ENCODE data around the gene BOC. TPM values are rescaled to one million over a fixed set of nuclear protein-coding genes. Genes with fewer than 3 reads are reported as not detected.

The BOC gene
- total and polyA plus RNA-seq, 8 donors = 6.0 to 34.8 (median 27.4) TPM

GRCh38 chr3:113250566-113250965, 39.2 kb downstream of the BOC start:
- no peaks in the 10 kb centered on the region for H3K27me3 ChIP-seq
- no peaks in the 10 kb centered on the region for H3K36me3 ChIP-seq
- H3K9me3 ChIP-seq = no peaks in the 10 kb centered on the region
- DNase-seq (no peak), ATAC-seq (no peak)
- no peak overlapping the region for H3K27ac ChIP-seq
- no peaks in the 10 kb centered on the region for H3K4me1 ChIP-seq
- TF ChIP-seq CTCF (IDR thresholded peaks at IDR 0.05) = no peak
- intact Hi-C loops (cut with DNase I) = no loop called here
- no peak overlapping the region for H3K4me3 ChIP-seq

- no peaks in the 10 kb centered on the region for H3K4me1 ChIP-seq
- no peaks in the 10 kb centered on the region for H3K36me3 ChIP-seq
- H3K27me3 ChIP-seq = no peaks in the 10 kb centered on the region
- no peak for TF ChIP-seq CTCF (IDR thresholded peaks at IDR 0.05)
- no peaks in the 10 kb centered on the region for H3K9me3 ChIP-seq
- DNase-seq = no peak
- intact Hi-C loops (cut with DNase I) = no loop called here
- ATAC-seq = no peak
- H3K4me3 ChIP-seq = no peak overlapping the region
- no peak overlapping the region for H3K27ac ChIP-seq
Observed at GRCh38 chr3:113251817-113252216, 40.5 kb downstream of the BOC start.

GRCh38 chr3:113252553-113252952, 41.2 kb downstream of the BOC start:
- H3K36me3 ChIP-seq = no peaks in the 10 kb centered on the region
- no peaks in the 10 kb centered on the region for H3K4me1 ChIP-seq
- DNase-seq (no peak), ATAC-seq (no peak)
- no peaks in the 10 kb centered on the region for H3K27me3 ChIP-seq
- H3K4me3 ChIP-seq = no peak overlapping the region
- intact Hi-C loops (cut with DNase I) = no loop called here
- no peak overlapping the region for H3K27ac ChIP-seq
- no peaks in the 10 kb centered on the region for H3K9me3 ChIP-seq
- no peak for TF ChIP-seq CTCF (IDR thresholded peaks at IDR 0.05)

GRCh38 chr3:113253702-113254101, 42.3 kb downstream of the BOC start:
- Histone ChIP-seq H3K4me3 (no peak overlapping the region), H3K36me3 (no peaks in the 10 kb centered on the region), H3K4me1 (no peaks in the 10 kb centered on the region), H3K27me3 (no peaks in the 10 kb centered on the region), H3K9me3 (no peaks in the 10 kb centered on the region), H3K27ac (no peak overlapping the region)
- DNase-seq (no peak), ATAC-seq (no peak)
- no peak for TF ChIP-seq CTCF (IDR thresholded peaks at IDR 0.05)
- intact Hi-C loops (cut with DNase I) = no loop called here

- ATAC-seq = peak; percentile 28
Observed at GRCh38 chr3:113254171-113254947, 43.0 kb downstream of the BOC start.

More at GRCh38 chr3:113254171-113254947, 43.0 kb downstream of the BOC start:
- Histone ChIP-seq H3K27me3 (no peaks in the 10 kb centered on the region), H3K4me1 (no peaks in the 10 kb centered on the region), H3K27ac (no peak overlapping the region), H3K36me3 (no peaks in the 10 kb centered on the region), H3K4me3 (no peak overlapping the region), H3K9me3 (no peaks in the 10 kb centered on the region)
- DNase-seq = no peak
- TF ChIP-seq CTCF (IDR thresholded peaks at IDR 0.05) = no peak
- intact Hi-C loops (cut with DNase I) = no loop called here

Measured in left lung (tissue), 10 donors.